ENCODE results near the gene NNT. TPM values are rescaled to one million over a fixed set of nuclear protein-coding genes. Genes with fewer than 3 reads are reported as not detected.

Gene NNT
- total and polyA plus RNA-seq, 2 of the 13 experiments (the other 11 are each of a cell fraction or from before 2014, with no cell fraction given) = 21.1 to 58.0 TPM

- no peaks in the 10 kb centered on the region for H3K9me3 ChIP-seq (ENCODE audit: low read length)
- CTCF ChIA-PET (ENCODE audit: low intra/inter-chr PET ratio, low total read pairs) = no interaction called here
- POLR2A ChIA-PET = no interaction called here
These were observed 56.1 kb downstream of the NNT start for GRCh38 chr5:43659075-43659474.

GRCh38 chr5:43661102-43661501 lies 58.1 kb downstream of the NNT start:
- no peak overlapping the region for H3K27ac ChIP-seq (ENCODE audit: extremely low read length, insufficient read depth, low read length)
- H3K36me3 ChIP-seq (replicated peaks in 1 of 2; ENCODE audit: control insufficient read depth in 1 of 2, insufficient read depth in 2 of 2, low read length in 2 of 2) = peaks cover 3 to 20% of the 10 kb centered on the region in 2 experiments
- intact Hi-C loops (cut with micrococcal nuclease; ENCODE audit: unreplicated experiment) = loop anchor here (2.0 kb wide), 1 partner anchor 672 kb away; no protein-coding TSS in a partner anchor
- no peak overlapping the region for H3K4me2 ChIP-seq (ENCODE audit: low read depth, low read length)
- in situ Hi-C loops (cut with HindIII; ENCODE audit: extremely low pct_ligation_motif_present, low pct_unique_long_range_greater_than_20kb) = no loop called here
- no peak for ATAC-seq
- WGBS (ENCODE audit: low lambda C conversion rate) = 87% methylated on average over 2 of the region's 2 CpGs
- H3K4me1 ChIP-seq (ENCODE audit: insufficient read depth, low read length) = no peaks in the 10 kb centered on the region
- no peaks in the 10 kb centered on the region for H3K79me2 ChIP-seq (ENCODE audit: insufficient read depth, low read length)
- CTCF ChIA-PET (ENCODE audit: low intra/inter-chr PET ratio, low total read pairs) = interaction anchor here (1.5 kb wide), 1 partner anchor 1113 kb away, joined by 8 read pairs; no protein-coding TSS in a partner anchor
- no peak overlapping the region for H2AFZ ChIP-seq (ENCODE audit: low read length)
- H3K9me3 ChIP-seq (ENCODE audit: low read length) = no peaks in the 10 kb centered on the region
- no TSS peak for BruUV-seq (replicated peaks)
- H4K20me1 ChIP-seq (ENCODE audit: insufficient read depth, low read length) = no peaks in the 10 kb centered on the region
- no peaks in the 10 kb centered on the region for H3K27me3 ChIP-seq (ENCODE audit: control insufficient read depth in 1 of 2, insufficient read depth in 2 of 2, low read length in 2 of 2)
- peak; percentile 23 for FAIRE-seq
- no peak overlapping the region for H3K4me3 ChIP-seq (replicated peaks in 1 of 3; ENCODE audit: insufficient read depth in 1 of 3, low read depth in 2 of 3, low read length in 3 of 3)
- no peak overlapping the region for H3K9ac ChIP-seq (ENCODE audit: insufficient read depth, low read depth, low read length)
- POLR2A ChIA-PET = no interaction called here
- DNase-seq (ENCODE audit: low spot score) = peak; percentile 40
- TF ChIP-seq REXO4 (CRISPR knock-in tag; IDR thresholded peaks at IDR 0.05; ENCODE audit: borderline replicate concordance) (no peak), ZNF136 (CRISPR knock-in tag; IDR thresholded peaks at IDR 0.05; ENCODE audit: low read depth) (no peak), ZNF652 (CRISPR knock-in tag; IDR thresholded peaks at IDR 0.05; ENCODE audit: borderline replicate concordance, low read depth) (peak; percentile 93), SMC3 (IDR thresholded peaks at IDR 0.05; ENCODE audit: low read length) (0 out of 2 replicates have a peak, but pooled peaks have one; percentile 10), SAP130 (CRISPR knock-in tag; IDR thresholded peaks at IDR 0.05; ENCODE audit: low read depth) (no peak), CTCF (CRISPR knock-in tag; IDR thresholded peaks at IDR 0.05) (peak; percentile 16; the same call in 1 of the 2 replicates), AHR (CRISPR knock-in tag; IDR thresholded peaks at IDR 0.05) (no peak), STAG1 (CRISPR knock-in tag; IDR thresholded peaks at IDR 0.05) (peak; percentile 39), TARDBP (CRISPR knock-in tag; IDR thresholded peaks at IDR 0.05) (no peak), RBFOX2 (IDR thresholded peaks at IDR 0.05; ENCODE audit: low read depth, low read length) (no peak), TFDP1 (CRISPR knock-in tag; IDR thresholded peaks at IDR 0.05; ENCODE audit: borderline replicate concordance) (no peak)

More at GRCh38 chr5:43659075-43659474, 56.1 kb downstream of the NNT start:
- FAIRE-seq (no peak), DNase-seq (ENCODE audit: low spot score) (no peak), ATAC-seq (no peak)
- Histone ChIP-seq H4K20me1 (ENCODE audit: insufficient read depth, low read length) (no peaks in the 10 kb centered on the region), H3K4me3 (replicated peaks in 1 of 3; ENCODE audit: insufficient read depth in 1 of 3, low read depth in 2 of 3, low read length in 3 of 3) (no peak overlapping the region), H3K9ac (ENCODE audit: insufficient read depth, low read depth, low read length) (no peak overlapping the region), H2AFZ (ENCODE audit: low read length) (no peak overlapping the region), H3K4me1 (ENCODE audit: insufficient read depth, low read length) (no peaks in the 10 kb centered on the region), H3K4me2 (ENCODE audit: low read depth, low read length) (no peak overlapping the region), H3K36me3 (replicated peaks in 1 of 2; ENCODE audit: control insufficient read depth in 1 of 2, insufficient read depth in 2 of 2, low read length in 2 of 2) (peaks cover 3 to 20% of the 10 kb centered on the region in 2 experiments), H3K79me2 (ENCODE audit: insufficient read depth, low read length) (no peaks in the 10 kb centered on the region), H3K27ac (ENCODE audit: extremely low read length, insufficient read depth, low read length) (no peak overlapping the region), H3K27me3 (ENCODE audit: control insufficient read depth in 1 of 2, insufficient read depth in 2 of 2, low read length in 2 of 2) (no peaks in the 10 kb centered on the region)
- TF ChIP-seq ZKSCAN8 (CRISPR knock-in tag; IDR thresholded peaks at IDR 0.05; ENCODE audit: borderline replicate concordance) (no peak), CSRNP1 (CRISPR knock-in tag; IDR thresholded peaks at IDR 0.05) (no peak), MAFK (conservative IDR thresholded peaks at IDR 0.05 in 1 of 2, IDR thresholded peaks at IDR 0.05 in 1 of 2; ENCODE audit: low read length in 2 of 2) (no peak), NFRKB (IDR thresholded peaks at IDR 0.05) (no peak), KLF11 (CRISPR knock-in tag; IDR thresholded peaks at IDR 0.05) (no peak)
- in situ Hi-C loops (cut with HindIII; ENCODE audit: extremely low pct_ligation_motif_present, low pct_unique_long_range_greater_than_20kb) = no loop called here
- intact Hi-C loops (cut with micrococcal nuclease; ENCODE audit: unreplicated experiment) = no loop called here
- WGBS (ENCODE audit: low lambda C conversion rate) = 98% methylated on average over 4 of the region's 4 CpGs
- no TSS peak for BruUV-seq (replicated peaks)

Data from HepG2 (cell line).